Measurements from ENCODE around the gene S100B.
"Not testable (repeated sequence)": the region's sequence is repeated elsewhere in the genome, so short reads cannot be mapped to it uniquely, and the experiment has no call there.

S100B gene

DNA sequence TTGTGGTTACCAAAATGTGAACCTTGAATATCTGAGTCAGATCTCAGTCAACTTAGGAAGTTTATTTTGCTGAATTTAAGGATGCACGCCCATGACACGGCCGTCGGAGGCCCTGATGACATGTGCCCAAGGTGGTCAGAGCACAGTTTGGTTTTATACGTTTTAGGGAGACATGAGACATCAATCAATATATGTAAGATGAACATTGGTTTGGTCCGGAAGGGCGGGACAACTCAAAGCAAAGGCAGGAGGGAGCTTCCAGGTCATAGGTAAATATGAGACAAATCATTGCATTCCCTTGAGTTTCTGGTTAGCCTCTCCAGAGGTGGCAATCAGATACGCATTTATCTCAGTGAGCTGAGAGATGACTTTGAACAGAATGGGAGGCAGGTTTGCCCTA, 29.5 kb upstream of the S100B start:
- no peak for TF ChIP-seq CTCF (IDR thresholded peaks at IDR 0.05; ENCODE audit: low read depth, low read length)
- no peaks in the 10 kb centered on the region for H3K4me1 ChIP-seq
- H3K9me3 ChIP-seq = no peaks in the 10 kb centered on the region
- peak overlapping the region; percentile 95 for H3K4me3 ChIP-seq (ENCODE audit: low read depth, low read length)
- no peak for DNase-seq
- no peaks in the 10 kb centered on the region for H3K27me3 ChIP-seq
- 0 out of 2 replicates have a peak, but pooled peaks cover 3% of the 10 kb centered on the region for H3K36me3 ChIP-seq

- no peak for TF ChIP-seq CTCF (IDR thresholded peaks at IDR 0.05; ENCODE audit: low read depth, low read length)
- Histone ChIP-seq H3K4me3 (ENCODE audit: low read depth, low read length) (no peak overlapping the region), H3K4me1 (no peaks in the 10 kb centered on the region), H3K36me3 (0 out of 2 replicates have a peak, but pooled peaks cover 3% of the 10 kb centered on the region), H3K9me3 (no peaks in the 10 kb centered on the region), H3K27me3 (no peaks in the 10 kb centered on the region)
- no peak for DNase-seq
These were observed 28.7 kb upstream of the S100B start for GRCh38 chr21:46633566-46633965.

- H3K36me3 ChIP-seq; H3K9me3 ChIP-seq; DNase-seq; H3K4me3 ChIP-seq (ENCODE audit: low read depth, low read length); H3K4me1 ChIP-seq; H3K27me3 ChIP-seq: not testable (repeated sequence)
These were observed 26.0 kb upstream of the S100B start for GRCh38 chr21:46630915-46631314.

DNA sequence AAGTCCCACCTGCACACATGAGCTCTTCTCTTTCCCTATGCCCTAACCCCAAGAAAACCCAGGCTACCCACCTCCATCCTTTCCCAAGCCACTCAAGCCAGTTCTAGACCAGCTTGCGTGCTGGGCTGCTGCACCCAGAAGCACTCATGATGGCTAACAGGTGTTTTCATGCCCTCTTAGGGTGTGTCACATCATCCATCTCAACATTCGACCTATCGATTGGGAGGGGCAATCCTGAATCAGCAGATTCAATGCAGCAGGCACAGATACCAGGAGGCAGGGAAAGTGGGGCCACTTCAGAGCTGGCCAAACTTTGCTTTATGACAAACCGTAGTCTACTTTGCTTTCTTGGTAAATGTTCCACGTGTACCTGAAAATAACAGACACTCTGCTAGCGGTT, 24.0 kb upstream of the S100B start:
- no peak for TF ChIP-seq CTCF (IDR thresholded peaks at IDR 0.05; ENCODE audit: low read depth, low read length)
- no peak for DNase-seq
- Histone ChIP-seq H3K4me1 (no peaks in the 10 kb centered on the region), H3K9me3 (no peaks in the 10 kb centered on the region; the same call in 1 of the 2 replicates), H3K36me3 (no peaks in the 10 kb centered on the region), H3K4me3 (ENCODE audit: low read depth, low read length) (no peak overlapping the region), H3K27me3 (no peaks in the 10 kb centered on the region)

DNA sequence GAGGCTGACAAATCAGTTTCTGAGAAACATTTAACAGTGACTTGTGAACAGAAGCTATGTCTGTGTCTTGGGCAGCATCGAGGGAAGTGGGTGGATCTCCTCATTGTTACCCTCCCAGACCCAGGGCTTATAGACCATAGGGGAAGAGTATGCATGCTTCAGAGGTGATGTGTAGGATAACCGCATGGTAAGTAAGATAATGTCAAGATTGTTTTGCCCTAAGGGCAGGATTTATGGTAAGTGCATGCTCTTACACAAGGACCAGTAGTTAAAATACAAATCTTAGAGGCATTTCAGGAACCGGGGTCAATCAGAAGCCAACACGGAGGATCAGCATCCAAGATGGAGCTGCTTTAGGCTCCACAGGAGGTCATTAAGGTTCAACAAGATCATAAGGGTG, 22.8 kb upstream of the S100B start:
- H3K4me1 ChIP-seq = no peaks in the 10 kb centered on the region
- H3K27me3 ChIP-seq = no peaks in the 10 kb centered on the region
- H3K4me3 ChIP-seq (ENCODE audit: low read depth, low read length) = no peak overlapping the region
- no peak for TF ChIP-seq CTCF (IDR thresholded peaks at IDR 0.05; ENCODE audit: low read depth, low read length)
- no peaks in the 10 kb centered on the region; the same call in 1 of the 2 replicates for H3K9me3 ChIP-seq
- H3K36me3 ChIP-seq = no peaks in the 10 kb centered on the region
- DNase-seq = no peak

DNA sequence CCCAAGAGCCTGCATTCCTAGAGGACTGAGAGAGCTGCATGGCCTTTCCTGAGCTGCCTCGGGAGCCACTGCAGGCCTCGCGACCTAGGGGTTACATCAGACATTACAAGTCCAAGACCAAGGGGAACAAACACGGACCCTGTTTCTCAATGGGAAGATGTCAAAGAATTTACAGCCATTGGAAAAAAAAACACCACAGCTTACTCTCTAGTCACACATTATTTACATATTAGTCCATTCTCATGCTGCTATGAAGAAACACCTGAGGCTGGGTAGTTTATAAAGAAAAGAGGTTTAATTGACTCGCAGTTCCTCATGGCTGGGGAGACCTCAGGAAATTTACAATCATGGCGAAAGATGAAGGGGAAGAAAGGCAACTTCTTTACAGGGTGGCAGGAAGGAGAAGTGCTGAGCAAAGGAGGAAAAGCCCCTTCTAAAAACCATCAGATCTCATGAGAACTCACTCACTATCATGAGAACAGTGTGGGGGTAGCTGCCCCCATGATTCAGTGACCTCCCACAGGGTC, 22.2 kb upstream of the S100B start:
- no peak for DNase-seq
- Histone ChIP-seq H3K4me1 (no peaks in the 10 kb centered on the region), H3K36me3 (no peaks in the 10 kb centered on the region), H3K27me3 (no peaks in the 10 kb centered on the region), H3K9me3 (no peaks in the 10 kb centered on the region; the same call in 1 of the 2 replicates), H3K4me3 (ENCODE audit: low read depth, low read length) (no peak overlapping the region)
- TF ChIP-seq CTCF (IDR thresholded peaks at IDR 0.05; ENCODE audit: low read depth, low read length) = no peak

GRCh38 chr21:46626536-46626935, 21.7 kb upstream of the S100B start:
- no peak for DNase-seq
- no peak for TF ChIP-seq CTCF (IDR thresholded peaks at IDR 0.05; ENCODE audit: low read depth, low read length)

More at GRCh38 chr21:46626536-46626935, 21.7 kb upstream of the S100B start:
- Histone ChIP-seq H3K36me3 (no peaks in the 10 kb centered on the region), H3K4me1 (no peaks in the 10 kb centered on the region), H3K27me3 (no peaks in the 10 kb centered on the region), H3K4me3 (ENCODE audit: low read depth, low read length) (no peak overlapping the region), H3K9me3 (no peaks in the 10 kb centered on the region; the same call in 1 of the 2 replicates)
